CD4-positive, CD25-positive, alpha-beta regulatory T cell (primary cell): ENCODE data around the gene SKAP2. TPM values are rescaled to one million over a fixed set of nuclear protein-coding genes. Genes with fewer than 3 reads are reported as not detected.

Source experiments
- ATAC-seq, 2 donors: fragments of 150-1000 bp; cut with Tn5 transposase; one replicate each; pipeline ENCODE4 v1.10.0; 2021; ENCODE audit warnings: low read depth in 2 of 2, moderate number of reproducible peaks in 2 of 2, moderate library complexity in 1 of 2
- DNase-seq, 3 donors: peaks; one replicate each; pipeline versions ENCODE4 v3.0.0 to v3.0.0-alpha.2; 2012 to 2022; ENCODE audit warnings: mixed read lengths in 1 of 3
- H3K27ac ChIP-seq: one replicate; pipeline ENCODE4 v1.7.0; 2013; ENCODE audit warnings: mild to moderate bottlenecking, low read length; ENCODE audit not compliant: insufficient read depth, poor library complexity, severe bottlenecking
- H3K27me3 ChIP-seq: one replicate; pipeline ENCODE4 v1.7.0; 2013; ENCODE audit warnings: low read length; ENCODE audit not compliant: control insufficient read depth, insufficient read depth
- H3K36me3 ChIP-seq: one replicate; pipeline ENCODE4 v1.7.0; 2013; ENCODE audit warnings: mild to moderate bottlenecking, low read length, moderate library complexity; ENCODE audit not compliant: control insufficient read depth, insufficient read depth
- H3K4me1 ChIP-seq: 2 replicates; pipeline ENCODE4 v1.7.0; 2013; ENCODE audit warnings: mild to moderate bottlenecking, low read length; ENCODE audit not compliant: insufficient read depth, control insufficient read depth, poor library complexity, severe bottlenecking
- H3K4me3 ChIP-seq: one replicate; pipeline ENCODE4 v1.7.0; 2013; ENCODE audit warnings: low read depth, mild to moderate bottlenecking, low read length, moderate library complexity
- H3K9me3 ChIP-seq, 2 experiments: 1 replicate in 1 of 2; 2 replicates in 1 of 2; pipeline ENCODE4 v1.7.0; 2013; ENCODE audit warnings: low read length in 2 of 2, mild to moderate bottlenecking in 1 of 2, moderate library complexity in 1 of 2; ENCODE audit not compliant: control insufficient read depth in 2 of 2
- H3K27ac Mint-ChIP-seq, 3 donors: one replicate each; pipeline ENCODE4 v1.8.0; 2020 to 2022; ENCODE audit warnings: mild to moderate bottlenecking in 3 of 3, mixed read lengths in 3 of 3, moderate library complexity in 2 of 3
- H3K27me3 Mint-ChIP-seq: one replicate; pipeline ENCODE4 v1.8.0; 2022; ENCODE audit warnings: mild to moderate bottlenecking, mixed read lengths
- H3K36me3 Mint-ChIP-seq: one replicate; pipeline ENCODE4 v1.8.0; 2020; ENCODE audit warnings: mixed read lengths
- H3K4me1 Mint-ChIP-seq, 4 donors: one replicate each; pipeline ENCODE4 v1.8.0; 2020 to 2022; ENCODE audit warnings: mixed read lengths in 4 of 4, mild to moderate bottlenecking in 1 of 4
- H3K4me3 Mint-ChIP-seq, 4 donors: one replicate each; pipeline ENCODE4 v1.8.0; 2020 to 2022; ENCODE audit warnings: mild to moderate bottlenecking in 4 of 4, mixed read lengths in 4 of 4, moderate library complexity in 3 of 4
- H3K9me3 Mint-ChIP-seq, 7 donors: one replicate each; pipeline ENCODE4 v1.8.0; 2020 to 2022; ENCODE audit warnings: mixed read lengths in 7 of 7, mild to moderate bottlenecking in 3 of 7, moderate library complexity in 2 of 7
- polyA plus RNA-seq, 4 donors: library from polyadenylated mRNA; unstranded; fragments of 300-500 nt; fragmentation: Illumina TruSeq; gene quantifications; one replicate each; pipeline ENCODE4 v1.2.3, GENCODE V29; 2021
- total RNA-seq: library from RNA; stranded (reverse); gene quantifications from one replicate; pipeline ENCODE4 v1.2.3, GENCODE V29; 2022

SKAP2 gene
- total and polyA plus RNA-seq, 5 donors from 2014 or later, result 20.6 to 47.2 (median 28.8) TPM

DNA sequence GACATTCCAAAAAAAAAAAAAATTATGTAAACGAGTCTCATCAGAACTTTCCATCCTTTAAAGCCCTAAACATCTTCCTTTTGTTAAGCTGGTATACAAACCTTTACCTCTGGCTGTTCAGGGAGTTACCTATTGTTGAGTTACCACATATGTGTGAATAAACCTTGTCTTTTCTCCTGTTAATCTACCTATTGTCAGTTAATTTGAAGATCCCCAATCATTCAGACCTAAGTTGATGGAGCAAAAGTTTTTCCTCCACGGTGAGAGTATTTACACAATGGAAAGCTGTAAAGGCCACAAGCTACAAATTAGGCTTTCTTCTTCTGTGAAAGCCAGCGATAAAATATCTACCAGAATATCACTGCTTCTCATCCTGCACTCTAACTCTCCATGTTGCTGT lies 80.3 kb downstream of the SKAP2 start:
- peaks cover 8% of the 10 kb centered on the region for H3K36me3 Mint-ChIP-seq
- ATAC-seq, result no peak
- no peaks in the 10 kb centered on the region for H3K36me3 ChIP-seq
- no peak overlapping the region for H3K27ac ChIP-seq
- no peak overlapping the region for H3K4me3 ChIP-seq
- no peaks in the 10 kb centered on the region for H3K9me3 ChIP-seq
- H3K27ac Mint-ChIP-seq, result no peak overlapping the region
- no peaks in the 10 kb centered on the region for H3K4me1 Mint-ChIP-seq
- H3K9me3 Mint-ChIP-seq, result peaks cover 0 to 1% (median 0%) of the 10 kb centered on the region in 7 donors
- H3K27me3 ChIP-seq, result no peaks in the 10 kb centered on the region
- no peaks in the 10 kb centered on the region for H3K4me1 ChIP-seq
- H3K27me3 Mint-ChIP-seq, result no peaks in the 10 kb centered on the region
- no peak for DNase-seq
- no peak overlapping the region for H3K4me3 Mint-ChIP-seq

DNA sequence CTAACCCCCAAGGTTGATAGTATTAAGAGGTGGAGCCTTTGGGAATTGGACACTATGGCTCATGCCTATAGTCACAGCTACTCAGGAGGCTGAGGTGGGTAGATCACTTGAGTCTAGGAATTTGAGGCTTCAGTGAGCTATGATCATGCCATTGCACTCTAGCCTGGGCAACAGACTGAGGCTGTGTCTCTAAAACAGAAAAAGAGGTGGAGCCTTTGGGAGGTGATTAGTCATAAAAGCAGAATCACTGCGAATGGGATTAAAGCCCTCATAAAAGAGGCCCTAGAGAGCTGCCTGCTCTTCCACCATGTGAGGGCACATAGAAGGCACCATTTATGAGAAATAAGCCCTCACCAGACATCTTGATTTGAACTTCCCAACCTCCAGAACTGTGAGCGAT lies 81.9 kb downstream of the SKAP2 start:
- H3K36me3 Mint-ChIP-seq, result peaks cover 8% of the 10 kb centered on the region
- Histone ChIP-seq H3K27me3 (no peaks in the 10 kb centered on the region), H3K4me3 (no peak overlapping the region), H3K9me3 (no peaks in the 10 kb centered on the region), H3K4me1 (no peaks in the 10 kb centered on the region), H3K27ac (no peak overlapping the region), H3K36me3 (no peaks in the 10 kb centered on the region)
- no peaks in the 10 kb centered on the region for H3K27me3 Mint-ChIP-seq
- no peak for DNase-seq
- ATAC-seq, result no peak
- no peak overlapping the region for H3K4me3 Mint-ChIP-seq
- H3K27ac Mint-ChIP-seq, result no peak overlapping the region
- H3K4me1 Mint-ChIP-seq, result no peaks in the 10 kb centered on the region
- H3K9me3 Mint-ChIP-seq, result peaks cover 0 to 1% (median 0%) of the 10 kb centered on the region in 7 donors

DNA sequence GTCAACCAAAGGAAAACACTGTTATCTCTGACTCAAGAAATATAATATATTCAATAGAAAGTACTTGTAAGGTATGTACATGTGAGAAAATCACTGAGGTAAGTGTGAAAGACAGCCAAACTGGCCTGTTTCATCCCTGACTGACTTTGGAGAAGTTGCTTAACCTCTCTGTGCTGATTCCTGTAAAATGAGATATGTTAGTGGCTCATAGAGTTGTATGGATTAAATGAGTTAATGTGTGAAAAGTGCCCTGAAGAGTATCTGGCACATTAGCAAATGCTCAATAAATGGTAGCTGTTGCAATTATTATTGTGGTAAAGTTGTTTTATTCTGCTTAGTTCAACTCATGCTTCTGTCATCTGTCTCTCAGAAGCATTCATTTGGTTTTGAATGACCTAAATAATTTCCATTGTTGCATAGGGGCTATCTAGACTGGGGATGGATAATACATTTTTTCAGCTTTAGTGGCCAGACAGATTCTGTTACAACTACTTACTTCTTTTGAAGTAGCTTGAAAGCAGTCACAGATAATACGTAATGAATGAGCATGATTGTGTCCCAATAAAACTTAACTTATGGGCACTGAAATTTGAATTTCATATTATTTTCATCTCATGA lies 84.3 kb downstream of the SKAP2 start:
- Mint-ChIP-seq H3K4me1 (no peaks in the 10 kb centered on the region), H3K4me3 (no peak overlapping the region), H3K36me3 (peaks cover 8% of the 10 kb centered on the region), H3K27me3 (no peaks in the 10 kb centered on the region), H3K27ac (no peak overlapping the region), H3K9me3 (peaks cover 0 to 1% (median 0%) of the 10 kb centered on the region in 7 donors)
- no peaks in the 10 kb centered on the region for H3K4me1 ChIP-seq
- H3K4me3 ChIP-seq, result no peak overlapping the region
- DNase-seq, result no peak
- H3K9me3 ChIP-seq, result no peaks in the 10 kb centered on the region
- no peaks in the 10 kb centered on the region for H3K36me3 ChIP-seq
- no peak for ATAC-seq
- H3K27me3 ChIP-seq, result no peaks in the 10 kb centered on the region
- no peak overlapping the region for H3K27ac ChIP-seq

- H3K4me3 Mint-ChIP-seq, result no peak overlapping the region
- no peak overlapping the region for H3K27ac Mint-ChIP-seq
- no peaks in the 10 kb centered on the region for H3K9me3 ChIP-seq
- no peak overlapping the region for H3K27ac ChIP-seq
- H3K27me3 ChIP-seq, result no peaks in the 10 kb centered on the region
- peaks cover 0 to 7% (median 0%) of the 10 kb centered on the region in 7 donors for H3K9me3 Mint-ChIP-seq
- DNase-seq, result no peak
- peaks cover 14% of the 10 kb centered on the region for H3K36me3 Mint-ChIP-seq
- H3K4me3 ChIP-seq, result no peak overlapping the region
- ATAC-seq, result no peak
- no peaks in the 10 kb centered on the region for H3K27me3 Mint-ChIP-seq
- no peaks in the 10 kb centered on the region for H3K4me1 ChIP-seq
- no peaks in the 10 kb centered on the region for H3K36me3 ChIP-seq
- no peaks in the 10 kb centered on the region for H3K4me1 Mint-ChIP-seq
Observed at GRCh38 chr7:26777385-26777784, 87.0 kb downstream of the SKAP2 start.

GRCh38 chr7:26760501-26760900 lies 103.9 kb downstream of the SKAP2 start:
- H3K27me3 Mint-ChIP-seq, result no peaks in the 10 kb centered on the region
- H3K4me3 Mint-ChIP-seq, result no peak overlapping the region
- H3K4me1 ChIP-seq, result no peaks in the 10 kb centered on the region
- no peaks in the 10 kb centered on the region for H3K4me1 Mint-ChIP-seq
- no peak overlapping the region for H3K27ac ChIP-seq
- H3K27me3 ChIP-seq, result no peaks in the 10 kb centered on the region
- peaks cover 0 to 3% (median 0%) of the 10 kb centered on the region in 7 donors for H3K9me3 Mint-ChIP-seq
- H3K27ac Mint-ChIP-seq, result no peak overlapping the region
- H3K36me3 Mint-ChIP-seq, result peaks cover 3% of the 10 kb centered on the region
- H3K36me3 ChIP-seq, result no peaks in the 10 kb centered on the region
- DNase-seq (no peak), ATAC-seq (no peak)
- no peaks in the 10 kb centered on the region for H3K9me3 ChIP-seq
- no peak overlapping the region for H3K4me3 ChIP-seq

DNA sequence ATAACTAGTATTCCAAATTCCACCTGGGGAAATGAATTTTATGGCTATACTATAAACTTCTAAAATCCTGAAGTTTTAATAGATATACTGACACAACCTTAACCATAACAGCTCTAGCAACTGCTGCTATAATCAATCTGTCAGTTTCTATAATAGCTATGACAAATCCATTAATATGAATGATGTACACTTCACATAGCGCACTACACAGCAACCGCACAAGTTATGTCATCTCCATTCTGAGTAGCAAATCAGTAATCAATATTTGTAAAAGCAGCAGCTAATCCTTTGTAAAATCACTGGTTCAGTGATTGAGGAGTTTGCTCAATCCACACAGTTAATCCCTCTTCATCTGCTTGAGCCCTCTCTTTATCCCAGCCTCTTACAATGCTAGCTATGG lies 105.3 kb downstream of the SKAP2 start:
- DNase-seq, result no peak
- H3K27me3 ChIP-seq, result no peaks in the 10 kb centered on the region
- Mint-ChIP-seq H3K36me3 (peaks cover 3% of the 10 kb centered on the region), H3K4me1 (peaks cover 0 to 6% (median 0%) of the 10 kb centered on the region in 4 donors), H3K27ac (no peak overlapping the region), H3K4me3 (no peak overlapping the region), H3K9me3 (peaks cover 0 to 3% (median 0%) of the 10 kb centered on the region in 7 donors), H3K27me3 (no peaks in the 10 kb centered on the region)
- H3K36me3 ChIP-seq, result no peaks in the 10 kb centered on the region
- no peaks in the 10 kb centered on the region for H3K9me3 ChIP-seq
- H3K4me3 ChIP-seq, result no peak overlapping the region
- no peak overlapping the region for H3K27ac ChIP-seq
- no peak for ATAC-seq
- H3K4me1 ChIP-seq, result no peaks in the 10 kb centered on the region

DNA sequence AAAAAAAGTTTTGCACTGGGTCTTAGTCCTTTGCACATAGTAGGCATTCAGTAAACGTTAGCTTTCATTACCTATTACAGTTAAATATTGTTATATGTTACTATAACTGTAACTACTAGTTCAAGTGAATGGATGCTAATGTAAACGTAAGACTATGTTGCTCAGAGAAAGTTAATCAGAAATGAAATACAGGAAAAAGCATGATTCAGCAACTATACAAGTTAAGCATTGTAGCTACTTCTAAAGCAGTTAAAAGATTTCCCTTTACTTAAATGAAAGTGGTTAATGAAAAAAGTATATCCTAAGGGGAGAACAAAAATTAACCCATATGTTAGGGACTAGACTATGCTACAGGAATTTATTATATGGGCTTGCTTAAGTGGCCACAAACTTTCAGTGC lies 121.2 kb downstream of the SKAP2 start:
- Histone ChIP-seq H3K27me3 (no peaks in the 10 kb centered on the region), H3K4me1 (no peaks in the 10 kb centered on the region), H3K36me3 (peaks cover 1% of the 10 kb centered on the region), H3K4me3 (no peak overlapping the region), H3K27ac (no peak overlapping the region), H3K9me3 (no peaks in the 10 kb centered on the region)
- Mint-ChIP-seq H3K36me3 (no peaks in the 10 kb centered on the region), H3K9me3 (peaks cover 0 to 1% (median 0%) of the 10 kb centered on the region in 7 donors), H3K4me1 (no peaks in the 10 kb centered on the region), H3K27ac (no peak overlapping the region), H3K27me3 (no peaks in the 10 kb centered on the region), H3K4me3 (no peak overlapping the region)
- ATAC-seq, result no peak
- no peak for DNase-seq

DNA sequence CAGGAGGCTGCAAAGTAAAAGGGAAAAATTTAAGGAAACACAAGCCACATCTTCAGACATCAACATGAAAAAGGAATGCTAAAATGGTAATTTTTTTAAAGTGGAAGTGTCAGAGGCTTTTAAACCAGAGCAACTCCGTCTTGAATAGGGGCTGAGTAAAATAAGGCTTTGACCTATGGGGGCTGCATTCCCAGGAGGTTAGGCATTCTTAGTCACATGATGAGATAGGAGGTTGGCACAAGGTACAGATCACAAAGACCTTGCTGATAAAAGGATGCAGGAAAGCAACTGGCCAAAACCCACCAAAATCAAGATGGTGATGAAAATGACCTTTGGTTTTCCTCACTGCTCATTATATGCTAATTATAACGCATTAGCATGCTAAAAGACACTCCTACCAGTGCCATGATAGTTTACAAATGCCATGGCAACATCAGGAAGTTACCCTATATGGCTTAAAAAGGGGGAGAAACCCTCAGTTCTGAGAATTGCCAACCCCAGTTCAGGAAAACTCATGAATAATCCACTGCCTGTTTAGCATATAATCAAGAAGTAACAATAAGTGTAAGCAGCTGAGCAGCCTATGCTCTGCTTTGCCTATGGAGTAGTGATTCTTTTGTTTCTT lies 128.3 kb downstream of the SKAP2 start:
- H3K4me1 Mint-ChIP-seq, result no peaks in the 10 kb centered on the region
- H3K4me3 ChIP-seq, result no peak overlapping the region
- H3K27me3 Mint-ChIP-seq, result no peaks in the 10 kb centered on the region
- H3K9me3 Mint-ChIP-seq, result no peaks in the 10 kb centered on the region
- H3K27ac Mint-ChIP-seq, result no peak overlapping the region
- H3K4me1 ChIP-seq, result no peaks in the 10 kb centered on the region
- no peak for DNase-seq
- H3K27me3 ChIP-seq, result no peaks in the 10 kb centered on the region
- peaks cover 18% of the 10 kb centered on the region for H3K36me3 Mint-ChIP-seq
- no peak for ATAC-seq
- peaks cover 5% of the 10 kb centered on the region for H3K36me3 ChIP-seq
- no peaks in the 10 kb centered on the region for H3K9me3 ChIP-seq
- H3K4me3 Mint-ChIP-seq, result no peak overlapping the region
- H3K27ac ChIP-seq, result no peak overlapping the region
